Spleen (tissue), 11 donors: ENCODE measurements around the gene ZMIZ1. TPM values are rescaled to one million over a fixed set of nuclear protein-coding genes. Genes with fewer than 3 reads are reported as not detected.

Source experiments
- DNase-seq: peaks from one replicate; pipeline ENCODE4 v3.0.0-alpha.2; 2020
- H3K27ac ChIP-seq, 8 donors: fragments of 200-600 bp; sonication (generic) in 7 of 8; 1 replicate in 4 of 8; 2 replicates in 4 of 8; pipeline versions ENCODE4 v1.5.0 to v1.8.0; 2016 to 2021; ENCODE audit warnings: inconsistent platforms in 4 of 8, mild to moderate bottlenecking in 4 of 8, moderate library complexity in 1 of 8
- H3K27me3 ChIP-seq, 7 donors: fragments of 200-600 bp; sonication (generic) in 6 of 7; replicated peaks in 1 of 7; 1 replicate in 4 of 7; 2 replicates in 3 of 7; pipeline versions ENCODE4 v1.5.0 to v1.8.0; 2016 to 2021; ENCODE audit warnings: inconsistent platforms in 3 of 7, mild to moderate bottlenecking in 1 of 7
- H3K36me3 ChIP-seq, 6 donors: fragments of 200-600 bp; sonication (generic) in 5 of 6; 1 replicate in 4 of 6; 2 replicates in 2 of 6; pipeline versions ENCODE4 v1.5.0 to v1.8.0; 2016 to 2021; ENCODE audit warnings: inconsistent platforms in 2 of 6
- H3K4me1 ChIP-seq, 6 donors: fragments of 200-600 bp; sonication (generic) in 5 of 6; 1 replicate in 3 of 6; 2 replicates in 3 of 6; pipeline versions ENCODE4 v1.5.0 to v1.8.0; 2016 to 2021; ENCODE audit warnings: inconsistent platforms in 3 of 6
- H3K4me3 ChIP-seq, 8 donors: fragments of 200-600 bp; sonication (generic) in 7 of 8; 1 replicate in 4 of 8; 2 replicates in 4 of 8; pipeline versions ENCODE4 v1.5.0 to v1.8.0; 2016 to 2021; ENCODE audit warnings: inconsistent platforms in 4 of 8, mild to moderate bottlenecking in 4 of 8, moderate library complexity in 2 of 8
- H3K9me3 ChIP-seq, 8 donors: fragments of 200-600 bp; sonication (generic) in 7 of 8; 1 replicate in 4 of 8; 2 replicates in 4 of 8; pipeline versions ENCODE4 v1.5.0 to v1.8.0; 2016 to 2021; ENCODE audit warnings: inconsistent platforms in 4 of 8
- CTCF ChIP-seq, 11 experiments: fragments of 200-600 bp in 7 of 11; fragments of 450-650 bp in 4 of 11; sonication (generic) in 4 of 11; IDR thresholded peaks in 8 of 11; conservative IDR thresholded peaks in 3 of 11; 1 replicate in 7 of 11; 2 replicates in 4 of 11; pipeline versions ENCODE4 v1.4.0 to v1.8.0; 2016 to 2021; ENCODE audit warnings: antibody characterized with exemption in 11 of 11, inconsistent platforms in 4 of 11, mild to moderate bottlenecking in 1 of 11
- POLR2A ChIP-seq, 3 donors: fragments of 450-650 bp; IDR thresholded peaks; one replicate each; pipeline ENCODE4 v1.5.1; 2017; ENCODE audit warnings: antibody characterized with exemption in 3 of 3, mild to moderate bottlenecking in 1 of 3
- POLR2AphosphoS5 ChIP-seq, 3 donors: sonication (generic); formaldehyde crosslinking; IDR thresholded peaks; one replicate each; pipeline ENCODE4 v1.5.1; 2017; ENCODE audit warnings: antibody characterized with exemption in 3 of 3
- WGBS, 5 donors: extraction: QIAGEN DNeasy Blood & Tissue Kit in 3 of 5; methylation state at CpG; one replicate each; pipeline versions ENCODE4 v1.1.5 to v1.1.7; 2013 to 2018; 5-methylcytosine and 5-hydroxymethylcytosine counted together
- intact Hi-C: fragments of 100-400 bp; cut with DNase I; formaldehyde crosslinking; loops from one replicate; pipeline ENCODE4 v1.15.0; 2023; ENCODE audit warnings: low total_unique reads
- polyA plus RNA-seq, 3 donors: library from polyadenylated mRNA; stranded (reverse); fragments of 200-250 nt; gene quantifications; one replicate each; pipeline ENCODE4 v1.2.1, GENCODE V29; 2013
- total RNA-seq, 7 donors: library from RNA; depleted of rRNA in 3 of 7; stranded (reverse); fragments of >200 nt in 3 of 7; fragmentation: NEBNext Ultra II Directional in 4 of 7; extraction: Animal tissue kit (Norgen Biotek cat#: 25700) in 4 of 7; gene quantifications; one replicate each; pipeline versions ENCODE4 v1.1.0 to v1.2.1, GENCODE V29; 2016 to 2021
- donor health status: healthy with polysubstance abuse.
- donor health status: DM: no; HTN: no; CAD: no; lungs with moderate emphysema.
- donor health status: DM: no; HTN: no; CAD: no.
- donor health status: Bipolar disorder and iron deficiency.
- donor health status: healthy.
- donor health status: DM: no; HTN: no; CAD: no.
- donor health status: DM: yes; HTN: yes; CAD: no.

Gene ZMIZ1
- total and polyA plus RNA-seq, 10 donors: 10.7 to 210 (median 125) TPM

GRCh38 chr10:79148452-79149344 lies 79.9 kb downstream of the ZMIZ1 start:
- WGBS, 5 donors: 38 to 68% (median 45%) methylated on average over 9 to 16 of the region's 16 CpGs
- H3K4me3 ChIP-seq: no peak overlapping the region
- DNase-seq: peak; percentile 86

GRCh38 chr10:79149345-79149661 lies 80.5 kb downstream of the ZMIZ1 start:
- intact Hi-C loops: no loop called here
- Histone ChIP-seq H3K4me1 (peaks cover 60 to 100% (median 94%) of the 10 kb centered on the region in 6 donors), H3K9me3 (no peaks in the 10 kb centered on the region), H3K27ac (peak overlapping the region; percentile 77 to 95 (median 88)), H3K4me3 (peak overlapping the region in 1 of 8 donors; percentile 33), H3K36me3 (peaks cover 0 to 2% (median 0%) of the 10 kb centered on the region in 6 donors), H3K27me3 (no peaks in the 10 kb centered on the region)
- 23 to 46% (median 28%) methylated on average over 2 to 3 of the region's 3 CpGs for WGBS, 5 donors
- TF ChIP-seq CTCF (IDR thresholded peaks at IDR 0.05 in 8 of 11, conservative IDR thresholded peaks at IDR 0.05 in 3 of 11) (no peak), POLR2A (IDR thresholded peaks at IDR 0.05) (no peak), POLR2AphosphoS5 (IDR thresholded peaks at IDR 0.05) (no peak)
- peak; percentile 79 for DNase-seq

More at GRCh38 chr10:79148452-79149344, 79.9 kb downstream of the ZMIZ1 start:
- H3K27me3 ChIP-seq: no peaks in the 10 kb centered on the region
- peaks cover 62 to 100% (median 95%) of the 10 kb centered on the region in 6 donors for H3K4me1 ChIP-seq
- intact Hi-C loops: no loop called here
- TF ChIP-seq POLR2A (IDR thresholded peaks at IDR 0.05) (no peak), POLR2AphosphoS5 (IDR thresholded peaks at IDR 0.05) (peak; percentile 46 to 86 (median 83))
- H3K36me3 ChIP-seq: peaks cover 0 to 8% (median 0%) of the 10 kb centered on the region in 6 donors
- peak overlapping the region; percentile 77 to 95 (median 88) for H3K27ac ChIP-seq
- no peaks in the 10 kb centered on the region for H3K9me3 ChIP-seq

GRCh38 chr10:79149662-79150443 lies 81.1 kb downstream of the ZMIZ1 start:
- WGBS, 5 donors: 9 to 40% (median 12%) methylated on average over 15 to 27 of the region's 27 CpGs
- no peaks in the 10 kb centered on the region for H3K27me3 ChIP-seq
- no peaks in the 10 kb centered on the region for H3K36me3 ChIP-seq
- H3K4me1 ChIP-seq: peaks cover 58 to 100% (median 94%) of the 10 kb centered on the region in 6 donors
- intact Hi-C loops: loop anchor here (2.0 kb wide), 1 partner anchor 43 kb away; no protein-coding TSS in a partner anchor
- H3K9me3 ChIP-seq: no peaks in the 10 kb centered on the region
- H3K4me3 ChIP-seq: peak overlapping the region in 1 of 8 donors; percentile 33
- TF ChIP-seq POLR2AphosphoS5 (IDR thresholded peaks at IDR 0.05): peak; percentile 81 to 92 (median 89)
- TF ChIP-seq POLR2A (IDR thresholded peaks at IDR 0.05): no peak
- TF ChIP-seq CTCF (IDR thresholded peaks at IDR 0.05 in 8 of 11, conservative IDR thresholded peaks at IDR 0.05 in 3 of 11): no peak
- peak overlapping the region; percentile 77 to 95 (median 88) for H3K27ac ChIP-seq
- peak; percentile 94 for DNase-seq

GRCh38 chr10:79150444-79150754 lies 81.6 kb downstream of the ZMIZ1 start:
- Histone ChIP-seq H3K27ac (peak overlapping the region; percentile 77 to 95 (median 88)), H3K4me1 (peaks cover 57 to 100% (median 93%) of the 10 kb centered on the region in 6 donors), H3K4me3 (peak overlapping the region in 1 of 8 donors; percentile 33), H3K9me3 (no peaks in the 10 kb centered on the region), H3K27me3 (no peaks in the 10 kb centered on the region), H3K36me3 (no peaks in the 10 kb centered on the region)
- DNase-seq: no peak
- 70 to 82% (median 74%) methylated on average over 1 of the region's 1 CpG for WGBS, 5 donors
- TF ChIP-seq POLR2A (IDR thresholded peaks at IDR 0.05) (no peak), CTCF (IDR thresholded peaks at IDR 0.05 in 8 of 11, conservative IDR thresholded peaks at IDR 0.05 in 3 of 11) (no peak), POLR2AphosphoS5 (IDR thresholded peaks at IDR 0.05) (no peak)
- intact Hi-C loops: loop anchor here (2.0 kb wide), 1 partner anchor 42 kb away; no protein-coding TSS in a partner anchor
